IPS-18c (cell line): ENCODE data around the gene RAD9A.
"Not testable (repeated sequence)": the region's sequence is repeated elsewhere in the genome, so short reads cannot be mapped to it uniquely, and the experiment has no call there.

ENCODE experiments used
- H3K4me3 ChIP-seq: 2 replicates; pipeline ENCODE4 v1.7.0; 2013; ENCODE audit warnings: low read depth, mild to moderate bottlenecking, low read length, moderate library complexity; ENCODE audit not compliant: insufficient read depth
- H3K9me3 ChIP-seq: one replicate; pipeline ENCODE4 v1.6.1; 2013; ENCODE audit warnings: mild to moderate bottlenecking, low read length, moderate library complexity; ENCODE audit not compliant: control insufficient read depth, insufficient read depth

The RAD9A gene

DNA sequence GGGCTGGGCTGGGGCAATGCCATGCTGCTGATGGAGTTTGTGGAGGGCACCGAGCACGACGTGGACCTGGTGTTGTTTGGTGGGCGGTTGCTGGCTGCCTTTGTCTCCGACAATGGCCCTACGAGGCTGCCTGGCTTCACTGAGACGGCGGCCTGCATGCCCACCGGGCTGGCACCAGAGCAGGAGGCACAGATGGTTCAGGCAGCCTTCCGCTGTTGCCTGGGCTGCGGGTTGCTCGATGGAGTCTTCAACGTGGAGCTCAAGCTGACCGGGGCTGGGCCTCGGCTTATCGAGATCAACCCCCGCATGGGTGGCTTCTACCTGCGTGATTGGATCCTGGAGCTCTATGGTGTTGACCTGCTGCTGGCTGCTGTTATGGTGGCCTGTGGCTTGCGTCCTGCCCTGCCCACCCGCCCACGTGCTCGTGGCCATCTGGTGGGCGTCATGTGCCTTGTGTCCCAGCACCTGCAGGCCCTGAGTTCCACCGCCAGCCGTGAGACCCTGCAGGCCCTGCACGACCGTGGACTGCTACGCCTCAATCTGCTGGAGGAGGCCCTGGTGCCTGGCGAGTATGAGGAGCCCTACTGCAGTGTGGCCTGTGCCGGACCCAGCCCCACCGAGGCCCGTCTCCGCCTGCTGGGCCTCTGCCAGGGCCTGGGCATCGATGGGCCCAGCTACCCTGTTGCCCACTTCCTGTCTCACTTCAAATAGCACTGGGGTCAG is 32.3 kb downstream of the RAD9A start:
- H3K4me3 ChIP-seq, result no peak overlapping the region
- H3K9me3 ChIP-seq, result peaks cover 5% of the 10 kb centered on the region

DNA sequence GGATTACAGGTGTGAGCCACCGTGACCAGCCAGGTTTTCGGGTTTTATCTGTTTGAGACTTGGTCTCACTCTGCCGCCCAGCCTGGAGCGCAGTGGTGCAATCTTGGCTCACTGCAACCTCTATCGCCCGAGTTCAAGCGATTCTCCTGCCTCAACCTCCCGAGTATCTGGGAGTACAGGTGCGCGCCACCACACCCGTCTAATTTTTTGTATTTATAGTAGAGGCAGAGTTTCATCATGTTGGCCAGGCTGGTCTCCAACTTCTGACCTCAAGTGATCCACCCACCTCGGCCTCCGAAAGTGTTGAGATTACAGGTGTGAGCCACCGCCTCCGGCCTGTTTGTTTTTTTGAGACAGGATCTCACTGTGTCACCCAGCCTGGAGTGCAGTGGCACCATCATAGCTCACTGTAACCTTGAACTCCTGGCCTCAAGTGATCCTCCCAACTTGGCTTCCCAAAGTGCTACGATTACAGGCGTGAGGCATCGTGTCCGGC is 35.6 kb downstream of the RAD9A start:
- H3K4me3 ChIP-seq, result peak overlapping the region; percentile 96; the same call in 1 of the 2 replicates
- H3K9me3 ChIP-seq, result not testable (repeated sequence)

- H3K9me3 ChIP-seq, result no peaks in the 10 kb centered on the region
- peak within 1 kb of the TSS; percentile 96 for H3K4me3 ChIP-seq
Measured at GRCh38 chr11:67428052-67429001, 36.5 kb downstream of the RAD9A start, which contains the start of gene RPS6KB2. Gene RPS6KB2 (plus strand): TSS chr11:67428494. CDS start chr11:67428546, 52 bp downstream.

DNA sequence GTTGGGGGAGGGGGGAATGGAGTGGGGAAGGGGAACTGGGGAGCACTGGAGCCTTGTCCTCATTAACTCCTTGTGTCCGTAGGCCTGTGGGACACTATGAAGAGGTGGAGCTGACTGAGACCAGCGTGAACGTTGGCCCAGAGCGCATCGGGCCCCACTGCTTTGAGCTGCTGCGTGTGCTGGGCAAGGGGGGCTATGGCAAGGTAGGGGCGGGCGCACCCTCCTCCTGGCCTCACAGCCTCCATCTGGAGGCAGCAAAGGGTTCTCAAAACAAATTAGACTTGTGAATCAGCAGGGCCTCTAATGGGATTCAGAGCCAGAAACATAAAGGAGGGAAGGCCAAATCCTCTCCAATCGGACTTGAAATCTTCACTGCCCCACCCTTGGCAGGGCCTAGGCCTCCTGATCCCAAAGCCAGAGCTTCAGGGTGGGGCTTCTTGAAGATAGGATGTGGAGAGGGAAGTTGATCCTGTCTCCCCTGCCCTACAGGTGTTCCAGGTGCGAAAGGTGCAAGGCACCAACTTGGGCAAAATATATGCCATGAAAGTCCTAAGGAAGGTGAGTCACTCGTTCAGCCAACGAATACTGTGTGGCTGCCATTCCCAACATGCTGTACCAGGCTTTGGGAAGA is 37.4 kb downstream of the RAD9A start:
- Histone ChIP-seq H3K4me3 (peak overlapping the region; percentile 96), H3K9me3 (no peaks in the 10 kb centered on the region)

- Histone ChIP-seq H3K4me3 (no peak overlapping the region), H3K9me3 (no peaks in the 10 kb centered on the region)
Measured at GRCh38 chr11:67429722-67430121, 37.9 kb downstream of the RAD9A start.

DNA sequence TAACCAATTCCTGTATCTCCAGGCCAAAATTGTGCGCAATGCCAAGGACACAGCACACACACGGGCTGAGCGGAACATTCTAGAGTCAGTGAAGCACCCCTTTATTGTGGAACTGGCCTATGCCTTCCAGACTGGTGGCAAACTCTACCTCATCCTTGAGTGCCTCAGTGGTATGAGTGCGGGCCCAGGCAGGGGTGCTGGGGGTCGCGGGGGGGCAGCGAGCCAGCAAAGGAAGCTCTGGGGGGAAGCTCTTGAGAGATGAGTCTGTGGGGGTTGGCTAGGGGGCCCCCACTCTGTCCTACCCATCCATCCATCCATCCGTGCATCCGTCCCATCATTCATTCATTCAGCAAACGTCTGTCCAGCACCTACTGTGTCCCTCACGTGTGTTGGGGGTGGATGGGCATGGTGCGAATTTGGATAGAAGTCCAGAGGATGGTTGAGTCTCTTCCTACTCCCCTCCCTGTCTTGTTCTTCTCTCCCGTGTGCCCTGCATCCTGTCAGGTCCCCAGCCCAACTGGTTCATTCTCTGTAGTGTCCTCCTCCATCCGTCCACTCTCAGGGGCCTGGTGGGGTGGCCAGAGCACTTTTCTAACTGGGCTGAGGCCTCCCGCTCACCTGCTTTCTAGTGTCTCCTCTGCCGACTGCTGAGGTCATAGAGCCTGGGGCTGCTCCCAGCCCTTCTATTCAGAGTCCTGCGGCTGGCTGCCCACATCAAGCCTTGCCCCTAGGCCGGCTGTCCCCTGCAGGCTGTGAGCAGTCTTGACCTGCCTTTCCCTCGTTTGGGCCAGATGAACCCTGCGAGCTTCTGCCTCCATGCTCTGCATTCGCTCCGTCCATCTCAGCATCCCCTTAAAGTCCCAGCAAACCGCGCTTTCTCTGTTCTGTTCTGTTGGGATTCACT is 39.8 kb downstream of the RAD9A start:
- H3K4me3 ChIP-seq, result no peak overlapping the region
- no peaks in the 10 kb centered on the region for H3K9me3 ChIP-seq

DNA sequence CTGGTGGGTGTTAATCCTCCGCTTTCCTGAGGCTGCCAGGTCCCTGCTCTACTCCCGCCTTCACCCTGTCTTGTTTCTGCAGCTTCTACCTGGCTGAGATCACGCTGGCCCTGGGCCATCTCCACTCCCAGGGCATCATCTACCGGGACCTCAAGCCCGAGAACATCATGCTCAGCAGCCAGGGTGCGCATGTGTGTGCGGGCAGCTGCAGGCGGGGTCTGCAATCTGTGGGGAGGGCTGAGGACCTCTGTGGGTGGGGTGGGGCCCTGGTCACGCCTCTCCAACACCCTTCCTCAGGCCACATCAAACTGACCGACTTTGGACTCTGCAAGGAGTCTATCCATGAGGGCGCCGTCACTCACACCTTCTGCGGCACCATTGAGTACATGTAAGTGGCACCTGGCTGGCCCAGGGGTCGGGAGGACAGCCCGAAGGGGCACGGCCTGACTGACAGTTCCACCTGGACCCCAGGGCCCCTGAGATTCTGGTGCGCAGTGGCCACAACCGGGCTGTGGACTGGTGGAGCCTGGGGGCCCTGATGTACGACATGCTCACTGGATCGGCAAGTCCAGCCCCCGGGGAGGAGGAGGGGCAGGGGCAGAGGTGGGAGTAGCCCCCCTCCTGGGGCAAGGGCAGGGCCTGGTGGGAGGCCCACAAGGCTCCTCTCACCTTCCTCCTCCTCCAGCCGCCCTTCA is 41.0 kb downstream of the RAD9A start:
- H3K4me3 ChIP-seq, result no peak overlapping the region
- no peaks in the 10 kb centered on the region for H3K9me3 ChIP-seq

DNA sequence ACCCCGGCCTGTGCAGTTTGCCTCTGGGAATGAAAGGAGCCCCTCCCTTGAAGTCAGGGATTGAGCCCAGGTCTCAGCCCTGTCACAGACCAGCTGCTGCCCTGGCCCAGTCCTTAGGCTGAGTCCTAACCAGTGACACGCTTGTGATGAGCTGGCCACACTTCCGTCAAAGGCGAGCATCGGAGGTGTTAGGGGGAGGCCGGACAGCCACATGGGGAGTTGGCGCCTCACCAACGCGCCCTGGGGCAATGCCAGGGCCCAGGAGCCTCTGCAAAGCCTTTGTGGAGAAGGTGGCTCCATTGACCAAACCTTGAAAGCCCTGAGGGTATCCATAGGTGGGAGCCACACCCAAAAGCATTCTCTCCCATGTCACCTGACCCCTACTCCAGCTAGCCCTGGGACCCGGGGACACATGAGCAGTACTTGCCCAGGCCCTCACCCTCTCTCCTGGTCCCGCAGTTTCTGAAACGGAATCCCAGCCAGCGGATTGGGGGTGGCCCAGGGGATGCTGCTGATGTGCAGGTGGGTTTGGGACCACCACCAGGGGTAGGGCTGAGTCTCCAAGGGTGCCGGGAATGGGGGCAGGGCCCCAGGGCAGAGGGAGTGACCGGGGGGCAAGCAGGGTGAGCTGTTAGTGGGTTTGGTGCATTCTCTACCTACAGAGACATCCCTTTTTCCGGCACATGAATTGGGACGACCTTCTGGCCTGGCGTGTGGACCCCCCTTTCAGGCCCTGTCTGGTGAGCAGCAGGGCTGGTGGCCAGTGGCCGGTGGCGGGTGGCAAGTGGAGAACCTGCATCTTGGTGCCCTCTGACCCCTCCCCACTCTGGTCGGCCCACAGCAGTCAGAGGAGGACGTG is 42.0 kb downstream of the RAD9A start:
- Histone ChIP-seq H3K9me3 (no peaks in the 10 kb centered on the region), H3K4me3 (no peak overlapping the region)

- Histone ChIP-seq H3K9me3 (no peaks in the 10 kb centered on the region), H3K4me3 (no peak overlapping the region)
Measured at GRCh38 chr11:67434395-67434881, 42.7 kb downstream of the RAD9A start.

GRCh38 chr11:67435031-67435726 is 43.4 kb downstream of the RAD9A start:
- Histone ChIP-seq H3K4me3 (no peak overlapping the region), H3K9me3 (no peaks in the 10 kb centered on the region)

DNA sequence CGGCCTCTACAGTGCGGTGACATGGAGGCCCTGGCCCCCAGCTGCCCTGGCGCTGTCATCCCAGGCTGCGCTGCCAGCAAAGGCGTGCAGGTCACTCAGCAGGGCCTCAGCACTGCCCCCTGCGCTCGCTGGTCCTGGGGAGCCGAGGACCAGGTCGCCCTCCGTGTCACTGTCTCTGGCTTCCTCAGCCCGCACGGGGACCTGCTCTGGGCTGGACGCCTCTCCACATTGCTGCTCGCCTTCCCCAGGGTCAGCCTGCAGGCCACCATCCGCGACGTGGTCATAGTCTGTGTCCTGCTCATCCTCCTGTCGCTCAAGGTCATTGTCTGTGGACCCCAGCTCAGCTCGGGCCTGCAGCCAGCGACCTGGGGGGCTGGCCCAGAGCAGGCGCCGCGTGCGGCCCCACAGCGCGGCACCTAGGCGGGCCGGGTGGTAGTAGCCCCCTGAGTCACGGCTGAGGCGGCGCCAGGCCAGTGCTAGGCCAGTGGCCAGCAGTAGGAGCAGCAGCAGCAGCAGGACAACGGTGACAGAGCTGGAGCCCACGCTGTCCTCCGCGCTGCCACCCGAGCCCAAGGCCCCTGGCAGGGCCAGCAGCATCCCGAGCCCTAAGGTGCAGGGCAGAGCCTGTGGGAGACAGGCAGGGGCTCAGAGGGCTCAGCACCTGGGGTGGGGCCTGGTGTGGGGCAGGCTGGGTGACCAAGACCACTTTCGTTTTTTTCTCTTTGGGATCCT is 44.1 kb downstream of the RAD9A start:
- H3K9me3 ChIP-seq, result peaks cover 2% of the 10 kb centered on the region
- H3K4me3 ChIP-seq, result no peak overlapping the region

DNA sequence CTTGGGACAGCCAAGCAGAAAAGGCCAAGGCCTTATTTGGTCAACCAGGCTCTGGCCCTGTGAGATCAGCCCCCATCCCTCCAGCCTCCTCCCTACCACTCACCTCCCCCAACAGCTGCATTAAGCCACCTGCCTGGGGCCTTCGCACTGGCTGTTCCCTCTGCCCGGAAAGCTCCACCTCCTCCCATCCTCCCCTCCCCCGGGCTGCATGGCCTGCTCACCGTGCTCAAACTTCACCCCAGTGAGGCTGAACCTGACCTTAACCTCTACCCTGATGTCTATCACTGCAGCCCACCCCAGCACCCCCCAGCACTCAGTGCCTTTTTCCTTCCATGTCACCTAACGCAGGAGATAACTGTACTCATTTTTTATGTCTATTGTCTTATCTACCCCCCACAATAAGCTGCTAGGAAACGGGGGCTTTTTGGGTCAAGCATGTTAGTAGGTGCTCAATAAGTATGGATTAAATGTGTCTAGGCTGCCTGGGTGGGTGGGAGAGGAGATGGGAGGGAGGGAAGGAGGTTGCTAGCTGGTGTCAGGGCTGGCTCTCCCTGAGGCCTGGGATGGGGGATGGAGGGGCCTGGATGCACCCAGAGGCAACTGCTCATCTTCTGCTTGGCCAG is 44.8 kb downstream of the RAD9A start:
- no peak overlapping the region for H3K4me3 ChIP-seq

DNA sequence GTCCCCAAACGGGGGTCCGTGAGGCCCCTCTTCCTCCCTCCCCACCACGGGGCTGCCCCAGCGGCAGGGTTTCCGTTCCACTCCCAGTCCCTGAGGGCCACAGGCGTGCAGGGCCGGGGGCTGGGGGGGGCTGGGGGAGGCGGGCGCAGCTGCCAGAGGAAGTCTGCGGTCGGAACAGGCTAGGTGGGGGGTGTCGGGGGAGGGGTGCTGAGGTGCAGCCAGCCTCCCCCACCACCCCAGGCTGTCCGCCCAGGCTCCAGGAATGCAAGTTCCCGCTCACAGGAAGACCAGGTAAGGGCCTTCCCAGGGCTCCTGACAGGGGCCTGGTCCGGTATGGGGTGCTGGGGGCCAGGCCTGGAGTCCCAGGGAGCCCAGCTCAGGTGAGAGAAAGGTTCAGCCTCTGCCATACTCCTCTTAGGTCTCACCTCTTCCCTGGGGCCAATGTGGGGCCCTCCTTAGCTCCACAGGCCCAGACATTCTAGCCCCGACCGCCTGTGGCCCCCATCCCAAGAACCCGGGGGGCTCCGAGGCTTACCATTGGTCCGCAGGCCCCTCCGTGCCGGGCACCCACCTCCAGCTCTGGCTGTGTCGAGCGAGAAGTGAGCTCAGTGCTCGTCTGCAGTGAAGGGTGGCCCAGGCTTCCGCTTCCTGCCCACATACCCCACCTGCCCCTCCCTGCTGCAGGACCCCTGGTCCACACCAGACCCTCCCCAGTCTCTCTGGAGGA is 45.5 kb downstream of the RAD9A start, which contains the start of gene PTPRCAP:
TSS of gene PTPRCAP (minus strand) at position 601 of the 727 bp plus-strand sequence. CDS start at position 538, 63 bp downstream.
- no peak within 1 kb of the TSS for H3K4me3 ChIP-seq
- peaks cover 4% of the 10 kb centered on the region for H3K9me3 ChIP-seq

More for the DNA sequence above, 44.8 kb downstream of the RAD9A start:
- H3K9me3 ChIP-seq, result peaks cover 4% of the 10 kb centered on the region
